GM10266 (cell line): ENCODE measurements around the gene LILRB5.
"Not testable (repeated sequence)": the region's sequence is repeated elsewhere in the genome, so short reads cannot be mapped to it uniquely, and the experiment has no call there.

ENCODE experiments used
- DNase-seq: peaks from one replicate; pipeline ENCODE4 v3.0.0; 2012; ENCODE audit errors: extremely low spot score
- TF ChIP-seq, protein P1 (sequence below): IDR thresholded peaks from 2 replicates; pipeline ENCODE4 v1.5.1; 2012; ENCODE audit warnings: mild to moderate bottlenecking, low read depth; ENCODE audit not compliant: control insufficient read depth, insufficient read depth; ENCODE audit errors: missing control alignments

LILRB5 gene

DNA sequence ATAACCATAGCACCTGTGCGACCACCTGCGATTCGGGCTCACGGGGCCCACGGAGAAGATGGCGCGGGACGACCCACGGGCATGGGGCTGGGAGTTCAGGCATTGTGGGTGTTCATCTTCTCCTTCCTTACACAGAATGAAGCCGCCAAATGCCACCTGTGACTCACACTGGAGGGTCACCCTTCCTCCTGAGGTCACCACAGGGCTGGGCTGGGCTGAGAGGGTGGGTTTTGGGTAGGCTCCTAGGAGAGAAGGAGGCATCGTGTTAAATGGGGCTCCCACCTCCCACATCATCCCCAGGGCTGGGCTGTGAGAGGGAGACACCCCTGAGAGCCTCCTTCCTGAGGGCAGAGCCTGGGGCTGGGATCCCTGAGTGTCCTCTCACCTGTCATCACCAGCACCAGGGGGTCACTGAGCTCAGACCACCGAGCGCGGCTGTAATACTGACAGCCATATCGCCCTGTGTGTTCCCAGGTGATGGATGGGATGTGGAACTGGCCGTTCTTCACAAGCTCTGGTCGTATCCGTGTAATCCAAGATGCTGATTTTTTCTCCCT lies 22.4 kb upstream of the LILRB5 start:
- TF ChIP-seq, protein P1, sequence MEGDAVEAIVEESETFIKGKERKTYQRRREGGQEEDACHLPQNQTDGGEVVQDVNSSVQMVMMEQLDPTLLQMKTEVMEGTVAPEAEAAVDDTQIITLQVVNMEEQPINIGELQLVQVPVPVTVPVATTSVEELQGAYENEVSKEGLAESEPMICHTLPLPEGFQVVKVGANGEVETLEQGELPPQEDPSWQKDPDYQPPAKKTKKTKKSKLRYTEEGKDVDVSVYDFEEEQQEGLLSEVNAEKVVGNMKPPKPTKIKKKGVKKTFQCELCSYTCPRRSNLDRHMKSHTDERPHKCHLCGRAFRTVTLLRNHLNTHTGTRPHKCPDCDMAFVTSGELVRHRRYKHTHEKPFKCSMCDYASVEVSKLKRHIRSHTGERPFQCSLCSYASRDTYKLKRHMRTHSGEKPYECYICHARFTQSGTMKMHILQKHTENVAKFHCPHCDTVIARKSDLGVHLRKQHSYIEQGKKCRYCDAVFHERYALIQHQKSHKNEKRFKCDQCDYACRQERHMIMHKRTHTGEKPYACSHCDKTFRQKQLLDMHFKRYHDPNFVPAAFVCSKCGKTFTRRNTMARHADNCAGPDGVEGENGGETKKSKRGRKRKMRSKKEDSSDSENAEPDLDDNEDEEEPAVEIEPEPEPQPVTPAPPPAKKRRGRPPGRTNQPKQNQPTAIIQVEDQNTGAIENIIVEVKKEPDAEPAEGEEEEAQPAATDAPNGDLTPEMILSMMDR = no peak
- no peak for DNase-seq

DNA sequence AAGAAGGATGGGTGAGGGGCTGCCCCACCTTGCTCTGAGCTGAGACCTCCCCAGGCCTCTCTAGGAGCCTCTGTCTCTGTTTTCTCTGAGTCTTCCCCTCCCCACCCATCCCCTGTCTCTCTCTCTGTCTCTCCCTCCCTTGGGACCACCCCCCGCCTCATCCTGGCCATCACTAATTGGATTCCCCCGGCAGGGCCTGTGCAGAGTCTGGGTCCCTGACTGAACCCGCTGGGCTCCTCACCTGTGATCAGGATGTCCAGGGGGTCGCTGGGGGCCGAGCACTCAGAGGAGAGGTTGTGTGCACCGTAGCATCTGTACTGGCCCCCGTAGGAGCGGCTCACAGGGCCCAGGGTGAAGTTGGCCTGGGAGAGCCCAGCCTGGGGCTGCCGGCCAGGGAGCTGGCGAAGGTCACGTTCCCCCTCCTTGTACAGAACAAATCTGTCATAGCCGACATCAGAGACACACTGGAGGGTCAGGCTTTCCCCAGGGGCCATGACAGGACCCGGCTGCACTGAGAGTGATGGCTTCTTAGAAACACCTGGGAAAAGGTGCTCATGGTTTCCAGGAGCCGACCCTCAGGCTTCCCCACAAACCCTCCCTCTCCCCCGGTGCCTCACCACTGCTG lies 21.6 kb upstream of the LILRB5 start:
- not testable (repeated sequence) for DNase-seq

DNA sequence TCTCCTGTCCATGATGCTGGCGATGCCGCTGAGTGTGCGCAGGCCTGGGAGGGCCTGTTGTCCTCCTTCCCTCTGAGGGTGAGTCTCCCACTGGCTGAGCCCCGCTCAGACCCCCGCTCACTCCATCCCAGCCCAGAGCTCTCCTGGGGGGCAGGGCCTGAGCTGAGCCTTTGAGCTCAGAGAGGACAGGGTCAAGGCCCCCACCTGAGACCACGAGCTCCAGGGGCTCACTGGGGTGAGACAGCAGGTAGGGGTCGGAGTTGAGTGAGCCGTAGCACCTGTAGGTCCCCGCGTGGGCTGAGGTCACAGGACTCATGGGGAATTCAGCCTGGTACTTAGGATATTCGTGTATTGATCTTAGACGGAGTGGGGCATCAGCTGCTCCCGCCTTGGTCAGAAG lies 21.0 kb upstream of the LILRB5 start:
- DNase-seq = not testable (repeated sequence)

DNA sequence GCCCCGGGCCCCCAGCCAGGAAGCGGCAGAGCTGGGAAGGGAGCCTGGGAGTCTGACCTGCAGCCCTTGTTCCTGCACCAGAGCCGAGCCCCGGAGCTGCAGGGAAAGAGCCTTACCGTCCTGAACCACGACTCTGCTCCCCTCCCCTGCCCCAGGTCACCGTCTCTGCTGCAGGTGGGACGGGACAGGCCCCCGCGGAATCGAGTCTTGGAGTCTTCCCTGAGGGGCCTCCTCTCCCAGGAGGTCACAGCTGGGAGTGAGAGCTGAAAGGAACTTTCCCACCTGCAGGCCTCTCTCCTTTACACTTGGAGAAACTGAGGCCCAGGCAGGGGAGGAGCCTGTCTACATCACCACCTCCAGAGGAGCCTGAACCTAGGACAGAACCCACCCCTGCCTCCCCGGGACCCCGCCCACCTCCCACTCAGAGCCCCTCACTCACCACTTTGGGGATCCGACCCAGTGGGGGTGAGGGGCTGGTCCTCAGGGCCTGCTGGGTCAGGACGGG lies 20.1 kb upstream of the LILRB5 start:
- not testable (repeated sequence) for DNase-seq

DNA sequence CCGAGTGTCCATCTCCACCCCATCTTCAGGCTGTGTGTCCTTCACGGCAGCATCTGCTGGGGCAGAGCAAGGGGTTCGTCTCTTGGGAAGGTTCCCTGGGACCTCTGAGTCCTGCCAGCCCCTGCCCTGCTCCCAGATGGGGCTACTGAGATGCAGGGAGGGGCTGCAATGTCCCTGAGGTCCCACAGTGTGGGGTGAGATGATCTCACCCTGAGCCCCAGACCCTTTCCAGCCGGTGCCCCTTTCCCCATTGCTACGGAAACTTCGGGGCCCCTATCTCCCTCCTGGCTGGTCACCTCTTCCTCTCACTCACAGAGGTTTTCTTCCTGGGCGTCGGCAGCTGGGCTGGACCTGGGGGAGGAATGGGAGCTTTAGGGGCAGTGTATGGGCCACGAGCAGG lies 18.9 kb upstream of the LILRB5 start:
- DNase-seq = no peak

DNA sequence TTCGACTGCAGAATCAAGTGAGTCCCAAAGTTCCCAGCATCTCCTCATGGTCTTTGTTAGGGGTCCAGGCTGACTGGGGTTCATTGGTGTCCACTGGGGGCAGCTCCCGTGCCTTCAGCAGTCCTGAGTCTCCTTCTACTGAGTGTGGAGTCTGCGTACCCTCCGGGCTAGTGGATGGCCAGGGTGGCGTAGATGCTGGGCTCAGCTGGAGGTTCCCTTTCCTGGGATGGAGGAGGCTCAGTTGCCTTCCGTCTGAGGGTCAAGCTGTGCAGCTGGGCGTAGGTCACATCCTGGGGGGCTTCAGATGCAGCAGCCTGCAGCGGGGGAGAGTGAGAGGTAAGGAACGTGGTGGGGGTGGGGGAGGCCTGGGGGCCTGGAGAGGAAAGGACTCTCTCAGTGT lies 17.4 kb upstream of the LILRB5 start:
- not testable (repeated sequence) for DNase-seq

More for the DNA sequence above, 18.9 kb upstream of the LILRB5 start:
- TF ChIP-seq, protein P1 = no peak

DNA sequence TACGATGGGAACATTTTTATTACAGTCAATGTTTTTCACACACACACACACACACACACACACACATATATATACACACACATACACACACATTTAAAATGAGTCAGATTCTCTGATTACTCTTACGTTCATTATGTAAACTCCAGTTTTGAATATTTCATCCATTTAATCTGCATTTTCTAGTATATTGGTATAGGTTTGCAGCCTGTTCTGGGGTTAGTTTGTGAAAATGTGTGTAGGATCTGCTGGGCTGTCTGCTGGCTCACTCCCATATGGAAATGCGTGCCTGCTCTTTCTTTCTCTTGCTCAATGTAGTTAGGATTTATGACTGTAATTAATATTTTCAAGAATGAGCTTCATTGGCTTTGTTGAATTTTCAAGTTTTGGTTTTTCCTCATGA lies 16.7 kb upstream of the LILRB5 start:
- TF ChIP-seq, protein P1 = no peak
- DNase-seq = no peak

DNA sequence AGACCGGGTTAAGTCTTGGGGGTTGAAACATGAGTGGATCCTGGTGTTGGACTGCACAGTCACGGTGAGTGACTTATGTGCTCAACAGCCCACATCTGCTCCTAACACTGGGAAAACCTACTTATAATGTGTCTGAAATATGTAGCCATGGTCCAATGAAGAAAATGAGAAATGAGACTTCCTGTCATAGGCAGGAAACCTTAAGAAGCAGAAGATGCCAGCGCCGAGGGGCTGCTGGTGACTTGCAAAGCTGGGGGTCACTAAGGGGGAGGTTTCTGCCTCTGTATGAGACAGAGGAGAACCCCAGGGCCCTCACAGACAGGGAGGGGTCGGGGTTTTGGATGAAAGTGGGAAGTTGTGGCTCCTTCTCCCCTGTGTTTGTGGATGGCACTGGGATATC lies 15.1 kb upstream of the LILRB5 start:
- DNase-seq = not testable (repeated sequence)

DNA sequence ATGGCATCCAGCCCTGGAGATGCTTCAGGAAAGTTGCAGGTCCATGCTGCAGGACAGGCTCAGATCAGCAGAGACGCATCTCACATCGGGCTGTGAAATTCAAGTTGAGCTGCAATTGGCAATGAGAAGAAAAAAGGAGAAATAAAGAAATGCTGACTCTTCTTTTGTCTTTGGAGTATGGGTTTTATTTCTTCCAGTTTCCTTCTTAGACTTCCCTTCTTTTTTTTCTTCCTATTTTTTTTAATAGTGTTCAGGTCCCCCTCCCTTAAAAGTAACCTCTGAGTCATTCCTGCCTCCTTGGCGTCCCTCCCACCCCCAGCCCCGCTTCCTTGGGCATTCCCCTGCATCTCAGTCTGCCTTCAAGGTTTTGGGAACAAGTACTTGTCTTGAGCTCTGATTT lies 14.5 kb upstream of the LILRB5 start:
- not testable (repeated sequence) for DNase-seq

DNA sequence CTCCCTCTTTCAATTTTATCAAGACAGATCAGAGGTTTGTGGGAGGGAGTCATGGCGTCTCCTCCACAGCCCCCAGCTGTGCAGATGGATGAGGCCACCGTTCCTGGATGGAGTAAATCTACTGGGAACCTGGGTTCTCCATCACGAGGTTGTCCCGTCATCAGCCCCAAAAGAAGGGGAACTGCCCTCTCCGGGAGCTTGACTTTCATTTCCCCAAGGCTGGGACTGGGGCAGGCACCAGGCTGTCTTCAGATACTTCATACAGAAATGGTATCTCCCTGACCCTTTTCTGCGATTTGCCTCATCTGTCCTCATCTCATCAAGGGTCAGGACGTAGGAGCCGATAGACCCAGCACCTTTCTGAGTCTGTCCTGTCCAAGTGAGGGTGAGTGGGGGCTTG lies 14.0 kb upstream of the LILRB5 start:
- TF ChIP-seq, protein P1 = no peak
- DNase-seq = no peak

DNA sequence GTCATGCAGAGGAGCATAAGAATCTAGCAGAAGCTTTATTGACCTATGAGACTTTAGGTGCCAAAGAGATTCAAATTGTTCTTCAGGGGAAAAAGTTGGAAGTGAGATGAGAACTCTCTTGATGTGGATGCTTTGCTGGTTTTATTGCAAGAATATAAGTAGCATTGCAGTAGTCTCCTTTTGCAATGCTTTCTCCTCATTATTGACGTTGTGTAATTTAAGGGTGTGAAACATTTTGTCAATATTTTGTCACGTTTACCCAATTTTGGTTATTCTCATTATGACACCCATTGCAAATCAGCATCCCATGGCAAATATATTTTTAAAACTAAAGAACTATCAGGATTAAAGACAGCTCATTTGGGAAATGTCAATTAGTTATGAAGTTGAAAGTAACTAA lies 11.9 kb upstream of the LILRB5 start:
- TF ChIP-seq, protein P1 = no peak
- no peak for DNase-seq
